Left hindlimb (tissue), 1 donor: ENCODE results near the gene MAPK11.
A peak's percentile ranks its signal among the peaks of the same experiment; 100 is the strongest.

Experiments used
- DNase-seq: peaks from one replicate; pipeline ENCODE4 v3.0.0-alpha.2; 2018

Gene MAPK11

GRCh38 chr22:50293441-50294318, 23.5 kb upstream of the MAPK11 start:
- peak; percentile 80 for DNase-seq

- DNase-seq: no peak
Observed at GRCh38 chr22:50292643-50293440, 22.7 kb upstream of the MAPK11 start.

- no peak for DNase-seq
Observed at GRCh38 chr22:50289942-50290630, 19.9 kb upstream of the MAPK11 start.

DNA sequence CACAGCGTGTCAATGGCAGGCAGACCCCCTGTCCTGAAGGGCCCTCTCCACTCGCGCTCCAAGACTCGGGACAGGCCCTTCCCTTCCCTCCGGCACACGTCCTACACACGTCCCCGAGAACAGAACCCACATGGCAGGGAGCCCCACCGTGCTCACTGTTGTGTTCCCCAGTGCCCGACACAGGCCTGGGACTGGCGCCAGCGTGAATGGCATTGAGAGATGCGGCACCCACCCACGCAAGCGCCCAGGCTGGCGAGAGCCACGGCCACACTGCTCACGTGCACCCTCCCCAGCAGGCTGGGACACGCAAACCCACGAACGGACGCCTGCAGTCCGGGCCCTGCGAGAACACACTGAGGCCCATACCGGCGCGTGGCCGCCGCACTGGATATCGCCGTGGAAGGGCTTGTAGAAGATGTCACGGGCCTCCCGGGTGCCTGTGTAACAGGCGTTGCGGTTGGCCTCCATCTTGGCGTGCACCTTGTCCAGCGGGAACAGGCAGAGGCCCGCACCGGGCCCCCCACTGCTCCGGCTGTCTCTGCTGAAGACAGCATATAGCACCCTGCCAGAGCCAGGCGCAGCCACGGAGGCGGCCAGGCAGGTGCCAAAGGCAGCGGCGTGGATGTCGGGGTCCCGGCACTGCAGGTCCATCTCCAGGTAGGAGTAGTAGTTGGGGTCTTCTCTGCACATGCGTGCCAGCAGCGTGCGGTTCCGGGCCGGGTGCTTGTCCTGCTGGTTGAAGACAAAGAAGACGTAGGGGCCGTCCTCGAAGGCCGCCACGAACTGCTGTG, 19.2 kb upstream of the MAPK11 start:
- DNase-seq: no peak

DNA sequence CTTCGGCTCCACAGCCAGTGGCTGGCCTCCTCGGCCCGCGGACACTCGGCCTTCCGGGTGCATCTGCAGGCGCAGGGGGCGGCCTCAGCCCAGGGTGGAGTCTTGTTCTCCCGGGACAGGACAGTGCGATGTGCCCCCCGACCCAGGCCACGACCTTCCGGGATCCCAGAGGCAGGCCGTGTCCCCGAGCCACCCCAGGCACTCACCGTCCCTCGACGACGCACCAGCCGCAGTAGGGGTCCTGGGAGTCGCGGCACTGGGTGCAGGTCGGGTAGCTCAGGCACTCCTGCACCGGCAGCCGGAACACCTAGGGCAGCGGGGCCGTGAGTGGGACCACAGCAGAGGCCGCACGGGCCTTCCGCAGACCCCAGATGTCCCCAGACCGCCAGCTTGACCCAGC, 17.6 kb upstream of the MAPK11 start:
- DNase-seq: no peak

- no peak for DNase-seq
Observed at GRCh38 chr22:50286701-50287318, 16.6 kb upstream of the MAPK11 start.

GRCh38 chr22:50286275-50286674, 16.1 kb upstream of the MAPK11 start:
- no peak for DNase-seq

GRCh38 chr22:50285568-50286229, 15.5 kb upstream of the MAPK11 start:
- no peak for DNase-seq

GRCh38 chr22:50284479-50284878, 14.3 kb upstream of the MAPK11 start:
- DNase-seq: no peak

GRCh38 chr22:50283821-50284220, 13.6 kb upstream of the MAPK11 start:
- no peak for DNase-seq

GRCh38 chr22:50282361-50283155, 12.4 kb upstream of the MAPK11 start:
- DNase-seq: no peak

DNA sequence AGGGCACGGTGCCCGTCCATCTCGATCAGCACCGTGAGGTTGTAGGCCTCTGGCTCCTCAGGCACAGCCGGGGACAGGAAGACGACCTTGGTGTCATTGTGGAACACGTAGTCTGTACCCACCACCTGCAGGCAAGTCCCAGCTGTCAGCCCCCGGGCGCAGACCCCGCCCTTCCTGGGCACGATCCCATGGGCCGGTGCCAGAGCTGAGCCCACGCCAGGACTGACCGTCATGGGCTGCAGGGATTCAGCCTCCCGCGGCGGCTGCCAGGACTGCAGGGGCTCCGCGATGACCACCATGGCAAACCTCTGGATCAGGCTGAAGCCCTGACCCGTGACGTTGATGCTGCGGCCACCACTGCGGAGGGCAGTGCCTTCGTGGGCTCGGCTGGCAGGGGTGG, 11.8 kb upstream of the MAPK11 start:
- DNase-seq: no peak

DNA sequence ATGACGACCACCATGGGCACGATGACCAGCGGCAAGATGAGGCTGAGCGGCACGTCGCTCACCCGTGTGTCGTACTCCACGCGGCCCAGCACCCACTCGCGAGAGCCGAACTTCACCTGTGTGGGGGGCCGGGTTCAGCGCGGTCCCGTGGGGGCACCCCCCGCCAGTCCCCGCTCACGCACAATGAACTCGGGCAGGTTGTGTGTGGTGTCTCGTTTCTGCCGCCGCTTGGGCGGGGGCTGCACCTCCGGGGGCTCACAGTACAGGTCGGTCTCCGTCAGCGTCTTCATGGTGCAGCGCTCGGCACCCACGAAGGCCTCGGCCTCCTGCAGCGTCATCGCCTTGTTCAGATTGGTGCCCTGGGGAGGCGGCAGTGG, 11.2 kb upstream of the MAPK11 start:
- no peak for DNase-seq

GRCh38 chr22:50280708-50281383, 10.7 kb upstream of the MAPK11 start:
- DNase-seq: no peak

DNA sequence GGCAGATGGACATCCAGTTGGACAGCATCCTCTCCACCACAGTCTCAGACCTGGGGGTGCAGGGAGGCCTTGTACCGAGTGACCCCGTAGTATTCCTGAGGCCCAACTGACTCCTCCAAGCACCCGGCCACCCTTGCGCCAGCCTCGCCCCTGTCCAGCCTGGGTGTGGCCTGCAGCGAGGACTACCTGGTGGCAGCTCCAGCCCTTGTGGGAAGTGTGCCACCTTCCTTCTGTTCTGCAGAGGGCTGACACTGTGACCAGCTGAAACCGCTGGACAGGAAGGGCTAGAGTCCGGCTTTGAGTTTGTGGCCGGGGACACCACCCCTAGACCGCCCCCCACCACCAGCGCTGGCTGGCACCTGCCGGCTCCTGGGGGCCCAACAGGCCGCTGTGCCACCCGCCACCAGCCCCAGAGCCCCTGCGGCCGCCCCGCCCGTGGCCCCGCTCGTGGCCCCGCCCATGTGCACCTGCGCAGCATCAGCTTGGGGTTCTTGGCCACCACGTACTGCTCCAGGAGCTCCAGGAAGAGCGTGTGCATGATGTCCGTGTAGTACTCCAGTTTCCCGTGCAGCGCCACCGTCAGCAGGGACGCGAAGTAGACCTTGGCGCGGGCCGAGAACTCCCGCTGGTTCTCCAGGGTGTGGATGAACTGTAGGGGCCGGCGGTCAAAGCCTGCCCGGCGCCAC, 10.0 kb upstream of the MAPK11 start:
- DNase-seq: no peak

DNA sequence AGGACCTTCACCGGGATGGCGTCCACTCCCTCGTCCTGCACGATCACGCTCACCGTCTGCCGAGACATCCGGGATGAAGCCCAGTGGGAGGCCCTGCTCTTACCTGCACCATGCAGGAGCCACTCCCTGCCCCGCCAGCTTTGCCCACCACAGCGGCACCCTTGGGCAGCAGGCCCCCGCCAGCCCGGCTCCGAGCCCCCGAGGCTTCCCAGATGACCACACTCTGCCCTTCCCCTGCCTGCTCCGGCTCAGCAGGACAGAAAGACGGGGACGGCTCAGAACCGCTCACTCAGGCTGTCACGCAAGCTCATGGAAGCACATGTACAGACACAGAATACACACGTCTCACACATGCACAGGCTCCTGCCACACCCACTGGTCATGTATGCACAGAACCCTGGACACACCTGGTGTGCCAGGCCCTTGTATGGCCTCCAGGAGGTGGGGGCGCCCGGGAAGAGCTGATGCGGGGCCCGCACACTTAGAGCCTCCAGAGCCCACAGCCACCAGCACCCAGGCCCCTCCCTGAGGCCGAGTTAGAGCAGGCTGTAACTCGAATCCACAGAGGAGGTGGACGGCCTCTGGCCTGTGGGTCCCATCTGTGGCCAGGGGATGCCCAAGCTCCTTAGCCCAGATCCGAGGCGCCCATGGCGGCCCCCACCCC, 8.9 kb upstream of the MAPK11 start:
- DNase-seq: no peak

DNA sequence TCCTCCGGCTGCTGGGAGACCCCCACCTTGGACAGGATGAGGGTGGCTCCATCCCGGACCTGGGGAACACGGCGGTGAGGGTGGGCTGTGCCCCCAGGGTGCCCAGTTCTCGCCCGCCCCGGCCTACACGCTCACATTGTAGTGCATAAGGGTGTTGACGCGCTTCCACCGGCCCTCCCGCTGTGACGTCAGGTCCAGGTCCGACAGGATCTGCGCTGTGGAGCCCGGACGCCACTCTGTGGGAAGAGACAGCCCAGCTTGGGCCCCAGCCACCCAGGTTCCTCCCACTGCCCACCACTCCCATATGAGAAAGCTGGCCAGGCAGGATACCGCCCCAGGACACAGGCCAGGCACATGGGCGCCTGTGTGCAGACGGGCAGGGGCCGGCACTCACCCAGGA, 8.3 kb upstream of the MAPK11 start:
- no peak for DNase-seq

- no peak for DNase-seq
Observed at GRCh38 chr22:50277761-50278160, 7.6 kb upstream of the MAPK11 start.

DNA sequence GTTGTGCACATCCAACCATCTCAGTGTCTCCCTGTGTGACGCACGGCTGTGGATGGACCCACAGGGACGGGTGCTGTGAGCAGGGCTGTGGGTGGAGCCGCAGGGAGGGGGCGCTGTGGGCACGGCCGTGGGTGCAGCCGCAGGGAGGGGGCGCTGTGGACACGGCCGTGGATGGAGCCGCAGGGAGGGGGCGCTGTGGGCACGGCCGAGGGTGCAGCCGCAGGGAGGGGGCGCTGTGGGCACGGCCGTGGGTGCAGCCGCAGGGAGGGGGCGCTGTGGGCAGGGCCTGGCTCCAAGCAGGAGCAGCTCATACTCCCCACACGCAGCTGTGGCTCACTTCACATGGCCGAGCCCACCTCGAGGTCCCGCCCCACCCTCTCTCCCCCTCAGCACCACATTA, 6.0 kb upstream of the MAPK11 start:
- DNase-seq: no peak
